ENCODE measurements around the gene HSPA6. TPM values are rescaled to one million over a fixed set of nuclear protein-coding genes. Genes with fewer than 3 reads are reported as not detected.
"Not testable (repeated sequence)": the region's sequence is repeated elsewhere in the genome, so short reads cannot be mapped to it uniquely, and the experiment has no call there.

The HSPA6 gene
- under 1 TPM; 0.37 to 0.41 TPM for total RNA-seq

- H3K4me1 Mint-ChIP-seq, H3K27me3 Mint-ChIP-seq, H3K9me3 Mint-ChIP-seq: not testable (repeated sequence)
- peak within 1 kb of the TSS; percentile 100 for H3K27ac Mint-ChIP-seq
- ATAC-seq (replicated peaks) = peak; percentile 83
- H3K36me3 Mint-ChIP-seq (ENCODE audit: low read depth) = peaks cover 11% of the 10 kb centered on the region
- peak within 1 kb of the TSS; percentile 81 for H3K4me3 Mint-ChIP-seq
Measured at GRCh38 chr1:161523817-161524741, at the start of gene HSPA6. HSPA6 (plus strand) TSS chr1:161524540; CDS start chr1:161524659, 119 bp downstream.

- ATAC-seq (replicated peaks); H3K36me3 Mint-ChIP-seq (ENCODE audit: low read depth); H3K9me3 Mint-ChIP-seq; H3K4me3 Mint-ChIP-seq; H3K4me1 Mint-ChIP-seq; H3K27ac Mint-ChIP-seq: not testable (repeated sequence)
- H3K27me3 Mint-ChIP-seq = peaks cover 35% of the 10 kb centered on the region
Measured at GRCh38 chr1:161477711-161478110, 46.6 kb upstream of the HSPA6 start.

GRCh38 chr1:161478985-161479384 lies 45.4 kb upstream of the HSPA6 start:
- no peak for ATAC-seq (replicated peaks)
- Mint-ChIP-seq H3K36me3 (ENCODE audit: low read depth) (no peaks in the 10 kb centered on the region), H3K4me3 (no peak overlapping the region), H3K27me3 (peaks cover 22% of the 10 kb centered on the region), H3K4me1 (no peaks in the 10 kb centered on the region), H3K27ac (no peak overlapping the region), H3K9me3 (no peaks in the 10 kb centered on the region)

- Mint-ChIP-seq H3K9me3 (no peaks in the 10 kb centered on the region), H3K27me3 (peaks cover 13% of the 10 kb centered on the region), H3K4me3 (no peak overlapping the region), H3K27ac (no peak overlapping the region), H3K4me1 (no peaks in the 10 kb centered on the region), H3K36me3 (ENCODE audit: low read depth) (no peaks in the 10 kb centered on the region)
- ATAC-seq (replicated peaks) = no peak
Measured at GRCh38 chr1:161480381-161481035, 43.8 kb upstream of the HSPA6 start.

GRCh38 chr1:161481624-161482392 lies 42.5 kb upstream of the HSPA6 start:
- H3K27ac Mint-ChIP-seq = no peak overlapping the region
- H3K9me3 Mint-ChIP-seq = no peaks in the 10 kb centered on the region
- no peaks in the 10 kb centered on the region for H3K36me3 Mint-ChIP-seq (ENCODE audit: low read depth)
- ATAC-seq (replicated peaks) = no peak
- H3K27me3 Mint-ChIP-seq = peaks cover 13% of the 10 kb centered on the region
- no peak overlapping the region for H3K4me3 Mint-ChIP-seq
- H3K4me1 Mint-ChIP-seq = no peaks in the 10 kb centered on the region

GRCh38 chr1:161482610-161483009 lies 41.7 kb upstream of the HSPA6 start:
- H3K9me3 Mint-ChIP-seq = no peaks in the 10 kb centered on the region
- no peak for ATAC-seq (replicated peaks)
- H3K27ac Mint-ChIP-seq = no peak overlapping the region
- no peaks in the 10 kb centered on the region for H3K4me1 Mint-ChIP-seq
- no peaks in the 10 kb centered on the region for H3K36me3 Mint-ChIP-seq (ENCODE audit: low read depth)
- peaks cover 13% of the 10 kb centered on the region for H3K27me3 Mint-ChIP-seq
- no peak overlapping the region for H3K4me3 Mint-ChIP-seq

GRCh38 chr1:161483361-161483760 lies 41.0 kb upstream of the HSPA6 start:
- H3K9me3 Mint-ChIP-seq = no peaks in the 10 kb centered on the region
- H3K27me3 Mint-ChIP-seq = peaks cover 11% of the 10 kb centered on the region
- no peaks in the 10 kb centered on the region for H3K4me1 Mint-ChIP-seq
- no peak overlapping the region for H3K4me3 Mint-ChIP-seq
- ATAC-seq (replicated peaks) = no peak
- H3K36me3 Mint-ChIP-seq (ENCODE audit: low read depth) = no peaks in the 10 kb centered on the region
- H3K27ac Mint-ChIP-seq = no peak overlapping the region

GRCh38 chr1:161484613-161485012 lies 39.7 kb upstream of the HSPA6 start:
- Mint-ChIP-seq H3K36me3 (ENCODE audit: low read depth) (no peaks in the 10 kb centered on the region), H3K27ac (no peak overlapping the region), H3K9me3 (no peaks in the 10 kb centered on the region), H3K4me1 (no peaks in the 10 kb centered on the region), H3K27me3 (peaks cover 13% of the 10 kb centered on the region), H3K4me3 (no peak overlapping the region)
- ATAC-seq (replicated peaks) = no peak

- H3K9me3 Mint-ChIP-seq = no peaks in the 10 kb centered on the region
- no peak overlapping the region for H3K4me3 Mint-ChIP-seq
- H3K27me3 Mint-ChIP-seq = peaks cover 25% of the 10 kb centered on the region
- no peak overlapping the region for H3K27ac Mint-ChIP-seq
- no peaks in the 10 kb centered on the region for H3K36me3 Mint-ChIP-seq (ENCODE audit: low read depth)
- ATAC-seq (replicated peaks) = peak; percentile 62
- H3K4me1 Mint-ChIP-seq = peaks cover 6% of the 10 kb centered on the region
Measured at GRCh38 chr1:161486806-161487741, 37.3 kb upstream of the HSPA6 start.

- Mint-ChIP-seq H3K9me3 (no peaks in the 10 kb centered on the region), H3K4me3 (no peak overlapping the region), H3K27me3 (peaks cover 43% of the 10 kb centered on the region), H3K36me3 (ENCODE audit: low read depth) (no peaks in the 10 kb centered on the region), H3K27ac (no peak overlapping the region), H3K4me1 (peaks cover 11% of the 10 kb centered on the region)
- no peak for ATAC-seq (replicated peaks)
Measured at GRCh38 chr1:161491472-161491871, 32.9 kb upstream of the HSPA6 start.

GRCh38 chr1:161492827-161493226 lies 31.5 kb upstream of the HSPA6 start:
- no peaks in the 10 kb centered on the region for H3K9me3 Mint-ChIP-seq
- peaks cover 43% of the 10 kb centered on the region for H3K27me3 Mint-ChIP-seq
- no peak overlapping the region for H3K27ac Mint-ChIP-seq
- no peak for ATAC-seq (replicated peaks)
- H3K4me1 Mint-ChIP-seq = peaks cover 11% of the 10 kb centered on the region
- no peaks in the 10 kb centered on the region for H3K36me3 Mint-ChIP-seq (ENCODE audit: low read depth)
- H3K4me3 Mint-ChIP-seq = no peak overlapping the region

GRCh38 chr1:161494091-161494735 lies 30.1 kb upstream of the HSPA6 start:
- H3K36me3 Mint-ChIP-seq (ENCODE audit: low read depth) = no peaks in the 10 kb centered on the region

GRCh38 chr1:161495490-161495889 lies 28.9 kb upstream of the HSPA6 start:
- ATAC-seq (replicated peaks) = no peak
- Mint-ChIP-seq H3K4me1 (peaks cover 16% of the 10 kb centered on the region), H3K27ac (no peak overlapping the region), H3K27me3 (peaks cover 34% of the 10 kb centered on the region), H3K9me3 (no peaks in the 10 kb centered on the region), H3K4me3 (no peak overlapping the region), H3K36me3 (ENCODE audit: low read depth) (no peaks in the 10 kb centered on the region)

More at GRCh38 chr1:161494091-161494735, 30.1 kb upstream of the HSPA6 start:
- H3K4me3 Mint-ChIP-seq = no peak overlapping the region
- H3K4me1 Mint-ChIP-seq = peaks cover 11% of the 10 kb centered on the region
- no peaks in the 10 kb centered on the region for H3K9me3 Mint-ChIP-seq
- H3K27ac Mint-ChIP-seq = no peak overlapping the region
- H3K27me3 Mint-ChIP-seq = peaks cover 38% of the 10 kb centered on the region
- no peak for ATAC-seq (replicated peaks)

Data from activated T-helper 17 cell treated with anti-CD3 and anti-CD28 coated beads, Interleukin-2, amount 50 U/mL, for 72 hours (primary cell).